ENCODE results near the gene TTLL1. TPM values are rescaled to one million over a fixed set of nuclear protein-coding genes. Genes with fewer than 3 reads are reported as not detected.

The TTLL1 gene
- total and polyA plus RNA-seq, 2 experiments from 2014 or later, result 5.5 to 6.8 TPM

DNA sequence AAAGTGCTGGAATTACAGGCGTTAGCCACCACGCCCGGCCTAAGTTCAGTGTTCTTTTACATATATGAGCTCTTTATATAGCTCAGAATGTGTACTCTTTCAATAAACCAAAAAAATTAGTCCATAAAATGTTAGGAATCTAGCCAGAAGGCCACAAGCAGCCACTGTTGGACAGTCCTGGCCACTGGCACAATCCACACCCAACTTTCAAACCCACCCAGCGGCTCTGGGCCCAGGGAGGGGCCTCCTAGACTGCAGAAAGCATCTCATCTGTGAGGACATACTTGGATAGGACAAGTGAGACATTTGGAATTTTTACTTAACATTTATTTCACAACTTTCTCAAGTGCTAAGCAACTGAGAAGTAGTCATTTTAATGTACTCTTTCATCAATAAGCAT, 80.7 kb downstream of the TTLL1 start:
- H4K20me1 ChIP-seq (replicated peaks; ENCODE audit: insufficient read depth), result peaks cover 80% of the 10 kb centered on the region
- Mint-ChIP-seq H3K9me3 (no peaks in the 10 kb centered on the region), H3K4me1 (peaks cover 57% of the 10 kb centered on the region), H3K27me3 (ENCODE audit: insufficient read depth, low read depth, poor library complexity) (peaks cover 14% of the 10 kb centered on the region), H3K4me3 (no peak overlapping the region), H3K27ac (no peak overlapping the region), H3K36me3 (ENCODE audit: low read depth) (peaks cover 3% of the 10 kb centered on the region; the same call in 2 of the 3 replicates)
- H3K27me3 ChIP-seq (ENCODE audit: insufficient read depth), result no peaks in the 10 kb centered on the region
- ATAC-seq (no peak), DNase-seq (ENCODE audit: low spot score) (no peak)
- TF ChIP-seq EZH2 (IDR thresholded peaks at IDR 0.05; ENCODE audit: low read depth, unreplicated experiment) (no peak), ETS1 (IDR thresholded peaks at IDR 0.05) (no peak), POLR2AphosphoS5 (IDR thresholded peaks at IDR 0.05; ENCODE audit: low read depth) (no peak), EZH2phosphoT487 (IDR thresholded peaks at IDR 0.05; ENCODE audit: unreplicated experiment) (no peak), JUNB (IDR thresholded peaks at IDR 0.05; ENCODE audit: unreplicated experiment) (no peak), STAT1 (IDR thresholded peaks at IDR 0.05; ENCODE audit: unreplicated experiment) (no peak), NANOG (IDR thresholded peaks at IDR 0.05; ENCODE audit: borderline replicate concordance) (no peak), CREB1 (CRISPR knock-in tag; IDR thresholded peaks at IDR 0.05; ENCODE audit: low read depth) (no peak), ZNF462 (CRISPR knock-in tag; IDR thresholded peaks at IDR 0.05) (no peak)
- TF ChIP-seq, protein P1, sequence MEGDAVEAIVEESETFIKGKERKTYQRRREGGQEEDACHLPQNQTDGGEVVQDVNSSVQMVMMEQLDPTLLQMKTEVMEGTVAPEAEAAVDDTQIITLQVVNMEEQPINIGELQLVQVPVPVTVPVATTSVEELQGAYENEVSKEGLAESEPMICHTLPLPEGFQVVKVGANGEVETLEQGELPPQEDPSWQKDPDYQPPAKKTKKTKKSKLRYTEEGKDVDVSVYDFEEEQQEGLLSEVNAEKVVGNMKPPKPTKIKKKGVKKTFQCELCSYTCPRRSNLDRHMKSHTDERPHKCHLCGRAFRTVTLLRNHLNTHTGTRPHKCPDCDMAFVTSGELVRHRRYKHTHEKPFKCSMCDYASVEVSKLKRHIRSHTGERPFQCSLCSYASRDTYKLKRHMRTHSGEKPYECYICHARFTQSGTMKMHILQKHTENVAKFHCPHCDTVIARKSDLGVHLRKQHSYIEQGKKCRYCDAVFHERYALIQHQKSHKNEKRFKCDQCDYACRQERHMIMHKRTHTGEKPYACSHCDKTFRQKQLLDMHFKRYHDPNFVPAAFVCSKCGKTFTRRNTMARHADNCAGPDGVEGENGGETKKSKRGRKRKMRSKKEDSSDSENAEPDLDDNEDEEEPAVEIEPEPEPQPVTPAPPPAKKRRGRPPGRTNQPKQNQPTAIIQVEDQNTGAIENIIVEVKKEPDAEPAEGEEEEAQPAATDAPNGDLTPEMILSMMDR (conservative IDR thresholded peaks at IDR 0.05; ENCODE audit: low read depth in 2 of 2), result no peak
- TF ChIP-seq, protein P2, sequence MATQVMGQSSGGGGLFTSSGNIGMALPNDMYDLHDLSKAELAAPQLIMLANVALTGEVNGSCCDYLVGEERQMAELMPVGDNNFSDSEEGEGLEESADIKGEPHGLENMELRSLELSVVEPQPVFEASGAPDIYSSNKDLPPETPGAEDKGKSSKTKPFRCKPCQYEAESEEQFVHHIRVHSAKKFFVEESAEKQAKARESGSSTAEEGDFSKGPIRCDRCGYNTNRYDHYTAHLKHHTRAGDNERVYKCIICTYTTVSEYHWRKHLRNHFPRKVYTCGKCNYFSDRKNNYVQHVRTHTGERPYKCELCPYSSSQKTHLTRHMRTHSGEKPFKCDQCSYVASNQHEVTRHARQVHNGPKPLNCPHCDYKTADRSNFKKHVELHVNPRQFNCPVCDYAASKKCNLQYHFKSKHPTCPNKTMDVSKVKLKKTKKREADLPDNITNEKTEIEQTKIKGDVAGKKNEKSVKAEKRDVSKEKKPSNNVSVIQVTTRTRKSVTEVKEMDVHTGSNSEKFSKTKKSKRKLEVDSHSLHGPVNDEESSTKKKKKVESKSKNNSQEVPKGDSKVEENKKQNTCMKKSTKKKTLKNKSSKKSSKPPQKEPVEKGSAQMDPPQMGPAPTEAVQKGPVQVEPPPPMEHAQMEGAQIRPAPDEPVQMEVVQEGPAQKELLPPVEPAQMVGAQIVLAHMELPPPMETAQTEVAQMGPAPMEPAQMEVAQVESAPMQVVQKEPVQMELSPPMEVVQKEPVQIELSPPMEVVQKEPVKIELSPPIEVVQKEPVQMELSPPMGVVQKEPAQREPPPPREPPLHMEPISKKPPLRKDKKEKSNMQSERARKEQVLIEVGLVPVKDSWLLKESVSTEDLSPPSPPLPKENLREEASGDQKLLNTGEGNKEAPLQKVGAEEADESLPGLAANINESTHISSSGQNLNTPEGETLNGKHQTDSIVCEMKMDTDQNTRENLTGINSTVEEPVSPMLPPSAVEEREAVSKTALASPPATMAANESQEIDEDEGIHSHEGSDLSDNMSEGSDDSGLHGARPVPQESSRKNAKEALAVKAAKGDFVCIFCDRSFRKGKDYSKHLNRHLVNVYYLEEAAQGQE (IDR thresholded peaks at IDR 0.05; ENCODE audit: unreplicated experiment), result no peak
- 0 out of 2 replicates have a peak, but pooled peaks cover 10% of the 10 kb centered on the region for H3F3A ChIP-seq (replicated peaks; ENCODE audit: low read depth)
- no peaks in the 10 kb centered on the region for H3K9me2 ChIP-seq (ENCODE audit: insufficient read depth)
- no peak overlapping the region for H2AFZ ChIP-seq
- H3K4me1 ChIP-seq (ENCODE audit: insufficient read depth), result peaks cover 48% of the 10 kb centered on the region
- H3K79me2 ChIP-seq (replicated peaks; ENCODE audit: insufficient read depth), result peaks cover 100% of the 10 kb centered on the region
- no peak overlapping the region for H3K27ac ChIP-seq (ENCODE audit: low read depth)
- no peaks in the 10 kb centered on the region for H3K36me3 ChIP-seq (ENCODE audit: insufficient read depth)
- no peak overlapping the region for H3K4me3 ChIP-seq
- no peak overlapping the region for H3K4me2 ChIP-seq

Data from GM23338 (cell line).